ENCODE data around the gene RPS19BP1. TPM values are rescaled to one million over a fixed set of nuclear protein-coding genes. Genes with fewer than 3 reads are reported as not detected.

The RPS19BP1 gene
- total RNA-seq, 1 experiment from 2014 or later, result 102 TPM

- TF ChIP-seq FOXP4 (CRISPR knock-in tag; IDR thresholded peaks at IDR 0.05) (no peak), PREB (CRISPR knock-in tag; IDR thresholded peaks at IDR 0.05; ENCODE audit: borderline replicate concordance) (no peak), RELA (CRISPR knock-in tag; IDR thresholded peaks at IDR 0.05; ENCODE audit: borderline replicate concordance) (no peak), SMAD3 (CRISPR knock-in tag; IDR thresholded peaks at IDR 0.05; ENCODE audit: borderline replicate concordance) (no peak), MLX (CRISPR knock-in tag; IDR thresholded peaks at IDR 0.05) (no peak), FOXP1 (CRISPR knock-in tag; IDR thresholded peaks at IDR 0.05; ENCODE audit: borderline replicate concordance) (no peak), JAZF1 (CRISPR knock-in tag; IDR thresholded peaks at IDR 0.05) (no peak), ZNF416 (CRISPR knock-in tag; IDR thresholded peaks at IDR 0.05) (no peak), CTCF (IDR thresholded peaks at IDR 0.05) (no peak), E2F4 (CRISPR knock-in tag; IDR thresholded peaks at IDR 0.05; ENCODE audit: borderline replicate concordance, low read depth) (no peak)
Measured at GRCh38 chr22:39502789-39503409, 29.6 kb downstream of the RPS19BP1 start (continued).

- Mint-ChIP-seq H3K27ac (peak within 1 kb of the TSS; percentile 97), H3K4me1 (peaks cover 13% of the 10 kb centered on the region), H3K36me3 (peaks cover 34% of the 10 kb centered on the region), H3K9me3 (no peaks in the 10 kb centered on the region), H3K4me3 (peak within 1 kb of the TSS; percentile 97), H3K27me3 (ENCODE audit: low read depth) (peaks cover 89% of the 10 kb centered on the region)
- ChIA-PET POLR2A (interaction anchor here (0.6 to 1.7 kb wide), 10 partner anchors 9 to 183 kb away, joined by 3 to 16 read pairs (median 4); partner anchors contain the start of genes ATF4 and RPL3), CTCF (interaction anchor here (0.6 to 4.8 kb wide), 21 partner anchors 8 to 1105 kb away, joined by 3 to 41 read pairs (median 5); partner anchors contain the start of genes ATF4 and TAB1)
- DNase-seq (ENCODE audit: low spot score) (peak; percentile 96), ATAC-seq (peak; percentile 97)
- TF ChIP-seq TEAD1 (CRISPR knock-in tag; IDR thresholded peaks at IDR 0.05) (no peak), NR2C2 (CRISPR knock-in tag; IDR thresholded peaks at IDR 0.05) (peak; percentile 95), ARID4B (CRISPR knock-in tag; IDR thresholded peaks at IDR 0.05; ENCODE audit: borderline replicate concordance) (peak; percentile 59; the same call in 1 of the 2 replicates), ERG (CRISPR knock-in tag; IDR thresholded peaks at IDR 0.05) (no peak), ZNF281 (CRISPR knock-in tag; IDR thresholded peaks at IDR 0.05) (no peak)
Measured at GRCh38 chr22:39502109-39502788, 30.3 kb downstream of the RPS19BP1 start, which contains the start of gene MIEF1. MIEF1 (plus strand) TSS chr22:39502290; CDS start chr22:39511295, 9,005 bp downstream.

Measured in WTC11 (cell line).